ENCODE data around the gene STK35. TPM values are rescaled to one million over a fixed set of nuclear protein-coding genes. Genes with fewer than 3 reads are reported as not detected.

The STK35 gene
- polyA plus RNA-seq, 1 donor from 2014 or later, result 10.8 TPM

DNA sequence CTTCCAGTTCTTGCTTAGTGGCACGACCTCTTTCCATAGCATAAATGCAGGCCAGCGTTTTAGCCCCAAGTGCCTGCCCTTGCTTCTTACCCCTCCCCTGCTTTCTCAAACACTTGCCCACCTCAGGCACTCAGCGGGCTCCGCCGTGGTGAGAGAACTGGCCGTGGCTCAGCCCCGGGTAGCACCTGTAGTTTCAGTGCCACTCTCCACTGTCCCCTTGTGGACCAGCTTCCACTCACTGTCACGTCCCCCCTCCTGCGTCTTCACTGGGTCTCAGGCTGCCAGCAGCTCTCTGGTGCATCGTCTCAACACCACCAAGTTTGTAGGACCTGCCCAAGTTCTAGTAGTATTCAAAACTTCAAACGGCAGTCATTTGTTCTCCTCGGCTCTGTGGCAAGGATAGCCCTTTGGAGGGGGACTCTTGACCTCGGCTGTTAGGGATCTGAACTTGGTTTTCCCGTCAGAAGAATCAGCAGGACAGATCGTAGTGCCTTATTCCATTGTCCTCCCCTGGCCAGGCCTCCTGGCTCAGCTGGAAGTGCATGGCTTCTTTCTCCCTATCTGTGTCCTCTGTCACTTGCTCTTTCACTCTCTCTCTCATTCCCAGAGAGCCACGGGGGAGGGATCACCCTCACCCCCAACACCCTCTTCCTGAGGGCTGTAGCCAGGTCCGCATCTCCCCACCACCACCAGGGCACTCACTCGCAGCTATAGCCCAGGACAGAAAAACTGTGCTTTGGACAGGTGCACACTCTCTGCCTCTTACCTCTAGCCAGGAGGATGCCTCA is 44.6 kb downstream of the STK35 start:
- Histone ChIP-seq H4K20me1 (ENCODE audit: insufficient read depth) (no peaks in the 10 kb centered on the region), H3K9me2 (ENCODE audit: insufficient read depth, low read length) (no peaks in the 10 kb centered on the region), H3K9ac (ENCODE audit: low read length) (no peak overlapping the region), H3K4me3 (ENCODE audit: low read length) (no peak overlapping the region), H3K79me2 (replicated peaks; ENCODE audit: insufficient read depth, low read length) (peaks cover 4% of the 10 kb centered on the region), H3K27me3 (ENCODE audit: insufficient read depth, low read depth, low read length) (no peaks in the 10 kb centered on the region), H3K27ac (ENCODE audit: low read length) (no peak overlapping the region), H3K9me3 (ENCODE audit: low read length) (no peaks in the 10 kb centered on the region), H3K36me3 (ENCODE audit: insufficient read depth, low read length) (no peaks in the 10 kb centered on the region), H2AFZ (ENCODE audit: low read depth, low read length) (no peak overlapping the region), H3K4me2 (ENCODE audit: low read length) (no peak overlapping the region), H3F3A (ENCODE audit: insufficient read depth, low read length, poor library complexity, severe bottlenecking) (no peaks in the 10 kb centered on the region)
- TF ChIP-seq, protein P1, sequence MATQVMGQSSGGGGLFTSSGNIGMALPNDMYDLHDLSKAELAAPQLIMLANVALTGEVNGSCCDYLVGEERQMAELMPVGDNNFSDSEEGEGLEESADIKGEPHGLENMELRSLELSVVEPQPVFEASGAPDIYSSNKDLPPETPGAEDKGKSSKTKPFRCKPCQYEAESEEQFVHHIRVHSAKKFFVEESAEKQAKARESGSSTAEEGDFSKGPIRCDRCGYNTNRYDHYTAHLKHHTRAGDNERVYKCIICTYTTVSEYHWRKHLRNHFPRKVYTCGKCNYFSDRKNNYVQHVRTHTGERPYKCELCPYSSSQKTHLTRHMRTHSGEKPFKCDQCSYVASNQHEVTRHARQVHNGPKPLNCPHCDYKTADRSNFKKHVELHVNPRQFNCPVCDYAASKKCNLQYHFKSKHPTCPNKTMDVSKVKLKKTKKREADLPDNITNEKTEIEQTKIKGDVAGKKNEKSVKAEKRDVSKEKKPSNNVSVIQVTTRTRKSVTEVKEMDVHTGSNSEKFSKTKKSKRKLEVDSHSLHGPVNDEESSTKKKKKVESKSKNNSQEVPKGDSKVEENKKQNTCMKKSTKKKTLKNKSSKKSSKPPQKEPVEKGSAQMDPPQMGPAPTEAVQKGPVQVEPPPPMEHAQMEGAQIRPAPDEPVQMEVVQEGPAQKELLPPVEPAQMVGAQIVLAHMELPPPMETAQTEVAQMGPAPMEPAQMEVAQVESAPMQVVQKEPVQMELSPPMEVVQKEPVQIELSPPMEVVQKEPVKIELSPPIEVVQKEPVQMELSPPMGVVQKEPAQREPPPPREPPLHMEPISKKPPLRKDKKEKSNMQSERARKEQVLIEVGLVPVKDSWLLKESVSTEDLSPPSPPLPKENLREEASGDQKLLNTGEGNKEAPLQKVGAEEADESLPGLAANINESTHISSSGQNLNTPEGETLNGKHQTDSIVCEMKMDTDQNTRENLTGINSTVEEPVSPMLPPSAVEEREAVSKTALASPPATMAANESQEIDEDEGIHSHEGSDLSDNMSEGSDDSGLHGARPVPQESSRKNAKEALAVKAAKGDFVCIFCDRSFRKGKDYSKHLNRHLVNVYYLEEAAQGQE (IDR thresholded peaks at IDR 0.05; ENCODE audit: borderline replicate concordance), result no peak
- no peak for TF ChIP-seq RAD21 (conservative IDR thresholded peaks at IDR 0.05)
- no peak for TF ChIP-seq EP300 (conservative IDR thresholded peaks at IDR 0.05; ENCODE audit: poor library complexity, severe bottlenecking)
- TF ChIP-seq SMC3 (conservative IDR thresholded peaks at IDR 0.05; ENCODE audit: poor library complexity), result no peak
- TF ChIP-seq MXI1 (conservative IDR thresholded peaks at IDR 0.05; ENCODE audit: poor library complexity, severe bottlenecking), result no peak
- no peak for TF ChIP-seq TAF1 (IDR thresholded peaks at IDR 0.05; ENCODE audit: low read depth)
- TF ChIP-seq, protein P2, sequence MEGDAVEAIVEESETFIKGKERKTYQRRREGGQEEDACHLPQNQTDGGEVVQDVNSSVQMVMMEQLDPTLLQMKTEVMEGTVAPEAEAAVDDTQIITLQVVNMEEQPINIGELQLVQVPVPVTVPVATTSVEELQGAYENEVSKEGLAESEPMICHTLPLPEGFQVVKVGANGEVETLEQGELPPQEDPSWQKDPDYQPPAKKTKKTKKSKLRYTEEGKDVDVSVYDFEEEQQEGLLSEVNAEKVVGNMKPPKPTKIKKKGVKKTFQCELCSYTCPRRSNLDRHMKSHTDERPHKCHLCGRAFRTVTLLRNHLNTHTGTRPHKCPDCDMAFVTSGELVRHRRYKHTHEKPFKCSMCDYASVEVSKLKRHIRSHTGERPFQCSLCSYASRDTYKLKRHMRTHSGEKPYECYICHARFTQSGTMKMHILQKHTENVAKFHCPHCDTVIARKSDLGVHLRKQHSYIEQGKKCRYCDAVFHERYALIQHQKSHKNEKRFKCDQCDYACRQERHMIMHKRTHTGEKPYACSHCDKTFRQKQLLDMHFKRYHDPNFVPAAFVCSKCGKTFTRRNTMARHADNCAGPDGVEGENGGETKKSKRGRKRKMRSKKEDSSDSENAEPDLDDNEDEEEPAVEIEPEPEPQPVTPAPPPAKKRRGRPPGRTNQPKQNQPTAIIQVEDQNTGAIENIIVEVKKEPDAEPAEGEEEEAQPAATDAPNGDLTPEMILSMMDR (IDR thresholded peaks at IDR 0.05; ENCODE audit: poor library complexity, severe bottlenecking), result no peak
- TF ChIP-seq EZH2 (IDR thresholded peaks at IDR 0.05; ENCODE audit: borderline replicate concordance, insufficient read depth, low read length, poor library complexity, severe bottlenecking), result no peak
- no peak for TF ChIP-seq POLR2AphosphoS5 (IDR thresholded peaks at IDR 0.05)

DNA sequence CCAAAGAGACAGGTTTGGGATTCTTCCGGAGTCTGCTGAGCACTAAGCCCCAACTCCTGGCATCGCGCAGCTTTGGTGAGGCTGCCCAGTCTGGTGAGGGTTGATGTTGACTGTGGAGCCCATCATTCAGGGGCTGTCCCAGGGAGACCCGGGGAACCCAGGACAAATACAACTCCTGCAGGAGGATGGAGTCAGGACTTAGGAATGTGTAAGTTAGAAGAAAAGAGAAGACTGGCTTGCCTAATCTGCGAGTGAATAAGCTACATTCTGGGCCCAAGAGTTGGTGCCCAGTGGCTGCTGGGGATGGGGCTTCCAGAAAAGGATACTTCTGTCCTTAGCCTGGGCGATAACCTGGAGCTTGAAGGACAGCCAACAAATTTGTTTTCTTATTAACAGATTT is 47.9 kb downstream of the STK35 start:
- TF ChIP-seq RAD21 (conservative IDR thresholded peaks at IDR 0.05) (no peak), MXI1 (conservative IDR thresholded peaks at IDR 0.05; ENCODE audit: poor library complexity, severe bottlenecking) (no peak), TAF1 (IDR thresholded peaks at IDR 0.05; ENCODE audit: low read depth) (no peak), SMC3 (conservative IDR thresholded peaks at IDR 0.05; ENCODE audit: poor library complexity) (no peak), EP300 (conservative IDR thresholded peaks at IDR 0.05; ENCODE audit: poor library complexity, severe bottlenecking) (no peak), POLR2AphosphoS5 (IDR thresholded peaks at IDR 0.05) (no peak), EZH2 (IDR thresholded peaks at IDR 0.05; ENCODE audit: borderline replicate concordance, insufficient read depth, low read length, poor library complexity, severe bottlenecking) (no peak)
- TF ChIP-seq, protein P1 (IDR thresholded peaks at IDR 0.05; ENCODE audit: borderline replicate concordance), result no peak
- TF ChIP-seq, protein P2 (IDR thresholded peaks at IDR 0.05; ENCODE audit: poor library complexity, severe bottlenecking), result no peak
- H4K20me1 ChIP-seq (ENCODE audit: insufficient read depth), result no peaks in the 10 kb centered on the region
- H3K27me3 ChIP-seq (ENCODE audit: insufficient read depth, low read depth, low read length), result no peaks in the 10 kb centered on the region
- H3K27ac ChIP-seq (ENCODE audit: low read length), result no peak overlapping the region
- H3K79me2 ChIP-seq (replicated peaks; ENCODE audit: insufficient read depth, low read length), result no peaks in the 10 kb centered on the region
- no peak overlapping the region for H2AFZ ChIP-seq (ENCODE audit: low read depth, low read length)
- H3K4me2 ChIP-seq (ENCODE audit: low read length), result no peak overlapping the region
- H3K36me3 ChIP-seq (ENCODE audit: insufficient read depth, low read length), result no peaks in the 10 kb centered on the region
- H3K9me2 ChIP-seq (ENCODE audit: insufficient read depth, low read length), result no peaks in the 10 kb centered on the region
- H3K9me3 ChIP-seq (ENCODE audit: low read length), result no peaks in the 10 kb centered on the region
- no peak overlapping the region for H3K4me3 ChIP-seq (ENCODE audit: low read length)
- no peaks in the 10 kb centered on the region for H3F3A ChIP-seq (ENCODE audit: insufficient read depth, low read length, poor library complexity, severe bottlenecking)
- H3K9ac ChIP-seq (ENCODE audit: low read length), result no peak overlapping the region

All from neural cell (in vitro differentiated cells).